ENCODE measurements around the gene CSMD2. TPM values are rescaled to one million over a fixed set of nuclear protein-coding genes. Genes with fewer than 3 reads are reported as not detected.

CSMD2 gene
- total and polyA plus RNA-seq, 2 of the 8 experiments (the other 6 are each of a cell fraction or from before 2014, with no cell fraction given) = 7.0 to 14.7 TPM

- no peaks in the 10 kb centered on the region for H3K23me2 ChIP-seq (ENCODE audit: low read depth, low read length)
- H2BK15ac ChIP-seq (ENCODE audit: low read length) = no peak overlapping the region
- no peak overlapping the region for H4K91ac ChIP-seq (replicated peaks; ENCODE audit: insufficient read length, low read length)
- ChIA-PET POLR2A (ENCODE audit: partially characterized antibody) (interaction anchor here (1.0 kb wide), 1 partner anchor 57 kb away, joined by 3 read pairs; no protein-coding TSS in a partner anchor), CTCF (ENCODE audit: partially characterized antibody) (interaction anchor here (0.8 to 3.0 kb wide), 5 partner anchors 8 to 79 kb away, joined by 4 to 9 read pairs (median 4); no protein-coding TSS in a partner anchor)
- no peaks in the 10 kb centered on the region for H3K27me3 ChIP-seq (replicated peaks in 1 of 4; ENCODE audit: control insufficient read depth in 3 of 4, extremely low read depth in 1 of 4, insufficient read depth in 3 of 4, low read length in 3 of 4)
- no peak overlapping the region for H3K9ac ChIP-seq (replicated peaks in 1 of 4; ENCODE audit: extremely low read depth in 1 of 4, low read depth in 3 of 4, low read length in 3 of 4)
- no peak overlapping the region for H2BK20ac ChIP-seq (ENCODE audit: low read length)
- H3K14ac ChIP-seq (ENCODE audit: insufficient read length) = no peak overlapping the region
- no peak overlapping the region for H4K8ac ChIP-seq (ENCODE audit: extremely low read depth, insufficient read depth, low read length)
- H3K36me3 ChIP-seq (ENCODE audit: control insufficient read depth in 2 of 4, insufficient read depth in 4 of 4, low read length in 3 of 4) = peaks cover 3 to 18% (median 9%) of the 10 kb centered on the region in 4 experiments; a peak in 6 of 8 replicates
- H4K20me1 ChIP-seq (replicated peaks in 1 of 2; ENCODE audit: control insufficient read depth in 1 of 2, insufficient read depth in 2 of 2, low read length in 2 of 2) = peaks cover 0 to 2% of the 10 kb centered on the region in 2 experiments
- H3K4me3 ChIP-seq (ENCODE audit: extremely low read depth in 1 of 4, insufficient read depth in 2 of 4, low read depth in 3 of 4, low read length in 4 of 4) = no peak overlapping the region
- no peak overlapping the region for H2BK12ac ChIP-seq (ENCODE audit: low read depth, low read length)
- H2AFZ ChIP-seq (ENCODE audit: low read length) = no peak overlapping the region
- no peak overlapping the region for H3K4ac ChIP-seq (replicated peaks; ENCODE audit: insufficient read length, low read depth, low read length)
- peaks cover 0 to 3% (median 0%) of the 10 kb centered on the region in 4 experiments; a peak in 1 of 7 replicates for H3K4me1 ChIP-seq (replicated peaks in 1 of 4; ENCODE audit: control insufficient read depth in 3 of 4, insufficient read depth in 4 of 4, low read length in 3 of 4)
- no peak overlapping the region for H2BK120ac ChIP-seq (replicated peaks; ENCODE audit: low read depth, low read length)
- H3K56ac ChIP-seq (replicated peaks; ENCODE audit: insufficient read length, low read depth, low read length) = no peak overlapping the region
- no peak for DNase-seq (ENCODE audit: low read depth in 1 of 2, low spot score in 2 of 2)
- H3K79me1 ChIP-seq (ENCODE audit: low read depth, low read length) = no peaks in the 10 kb centered on the region; the same call in 1 of the 2 replicates
- no peak overlapping the region for H3K4me2 ChIP-seq (ENCODE audit: insufficient read depth in 1 of 2, low read depth in 2 of 2, low read length in 2 of 2)
- TF ChIP-seq TEAD4 (IDR thresholded peaks at IDR 0.05; ENCODE audit: low read depth, low read length) (peak; percentile 58; the same call in 1 of the 2 replicates), CTCF (IDR thresholded peaks at IDR 0.05; ENCODE audit: control extremely low read depth in 1 of 3, insufficient read depth in 1 of 3, low read depth in 1 of 3, low read length in 3 of 3) (0 out of 4 replicates have a peak, but pooled peaks of 1 of the 3 experiments have one; percentile 14), POLR2AphosphoS5 (IDR thresholded peaks at IDR 0.05; ENCODE audit: low read depth, low read length) (no peak), KDM5A (IDR thresholded peaks at IDR 0.05; ENCODE audit: low read length) (no peak), ASH2L (IDR thresholded peaks at IDR 0.05; ENCODE audit: low read length) (no peak)
- H4K5ac ChIP-seq (ENCODE audit: insufficient read length, low read depth, low read length) = no peak overlapping the region
- no peaks in the 10 kb centered on the region for H3K79me2 ChIP-seq (ENCODE audit: control insufficient read depth in 1 of 2, insufficient read depth in 2 of 2, low read length in 2 of 2)
- no peak for FAIRE-seq
- H3K18ac ChIP-seq (ENCODE audit: extremely low read depth, low read length) = peak overlapping the region; percentile 4; the same call in 1 of the 2 replicates
- H3K9me3 ChIP-seq (ENCODE audit: insufficient read depth in 2 of 2, low read depth in 1 of 2, low read length in 1 of 2) = no peaks in the 10 kb centered on the region
- 79% methylated on average over 6 of the region's 6 CpGs; no CpG with 5 or more reads in 1 of the 2 experiments for WGBS, 2 experiments (ENCODE audit: extremely low coverage in 1 of 2, insufficient coverage in 1 of 2, insufficient read length in 1 of 2, insufficient replicate concordance in 2 of 2, low coverage in 1 of 2, low lambda C conversion rate in 2 of 2, missing lambda C conversion rate in 1 of 2)
- no peak overlapping the region for H3K23ac ChIP-seq (ENCODE audit: insufficient read length)
- no peak overlapping the region for H2AK5ac ChIP-seq (ENCODE audit: low read depth, low read length)
- H3K27ac ChIP-seq (ENCODE audit: low read depth, low read length) = no peak overlapping the region
- H2BK5ac ChIP-seq (ENCODE audit: low read depth, low read length) = no peak overlapping the region
Observed at GRCh38 chr1:33712186-33712585, 452.8 kb downstream of the CSMD2 start.
